Sigmoid colon (tissue), 4 donors: ENCODE measurements around the gene GADL1.

Source experiments
- CTCF ChIP-seq, 4 experiments: fragments of 450-650 bp in 3 of 4; fragments of 200-600 bp in 1 of 4; IDR thresholded peaks; one replicate each; pipeline ENCODE4 v1.5.1; 2016 to 2019; ENCODE audit warnings: antibody characterized with exemption in 4 of 4, mild to moderate bottlenecking in 3 of 4, moderate library complexity in 2 of 4
- EP300 ChIP-seq, 4 donors: sonication (generic); formaldehyde crosslinking; IDR thresholded peaks; one replicate each; pipeline ENCODE4 v1.6.1; 2017; ENCODE audit warnings: antibody characterized with exemption in 4 of 4
- POLR2A ChIP-seq, 2 donors: fragments of 450-650 bp; IDR thresholded peaks; one replicate each; pipeline ENCODE4 v1.6.1; 2016; ENCODE audit warnings: antibody characterized with exemption in 2 of 2, mild to moderate bottlenecking in 2 of 2, moderate library complexity in 2 of 2

GRCh38 chr3:30810625-30811024, 83.8 kb downstream of the GADL1 start:
- TF ChIP-seq CTCF (IDR thresholded peaks at IDR 0.05): no peak
- no peak for TF ChIP-seq POLR2A (IDR thresholded peaks at IDR 0.05)
- no peak for TF ChIP-seq EP300 (IDR thresholded peaks at IDR 0.05)
